ENCODE data around the gene PPARGC1A. TPM values are rescaled to one million over a fixed set of nuclear protein-coding genes. Genes with fewer than 3 reads are reported as not detected.

Gene PPARGC1A
- total RNA-seq, 1 donor from 2014 or later, result 21.6 TPM

DNA sequence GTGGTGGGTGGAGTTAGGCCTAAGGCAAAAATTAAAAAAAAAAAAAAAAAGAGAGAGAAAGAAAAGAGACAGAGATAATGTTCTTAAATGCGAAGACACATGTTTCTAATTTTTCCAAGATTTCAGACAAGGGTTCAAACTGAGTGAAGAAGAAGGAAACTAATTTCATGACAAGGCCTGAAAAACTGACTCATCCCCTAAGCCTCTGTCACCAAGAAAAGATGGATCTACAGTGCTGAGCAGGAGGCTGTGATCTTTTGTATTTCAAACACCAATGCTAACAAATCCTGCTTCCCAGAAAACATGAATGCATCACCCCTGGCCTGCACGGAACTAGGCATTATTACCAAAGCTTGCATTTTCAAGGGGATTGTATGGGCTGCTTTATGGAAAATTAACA lies 75.3 kb downstream of the PPARGC1A start:
- ATAC-seq (no peak), DNase-seq (ENCODE audit: low spot score) (no peak)
- intact Hi-C loops (cut with DNase I), result no loop called here

DNA sequence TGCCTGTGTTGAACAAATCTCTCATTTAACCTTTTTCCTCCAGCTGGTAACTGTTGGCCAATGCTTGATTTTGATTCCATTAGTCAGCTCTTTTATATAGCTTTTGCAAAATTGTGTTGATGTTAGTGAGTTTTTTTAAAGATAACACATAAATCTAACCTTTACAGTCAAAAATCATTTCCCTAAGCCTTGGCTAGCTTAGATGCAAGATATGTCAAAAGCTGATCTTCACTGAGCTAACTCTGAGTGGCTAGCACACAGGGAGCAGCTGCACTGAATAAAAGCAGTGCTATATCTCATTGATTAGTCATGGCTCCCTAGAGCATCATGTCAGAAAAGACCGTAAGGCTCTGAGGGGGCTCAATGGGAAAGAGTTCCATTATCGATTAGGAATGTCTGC lies 78.7 kb downstream of the PPARGC1A start:
- DNase-seq (ENCODE audit: low spot score) (no peak), ATAC-seq (no peak)
- intact Hi-C loops (cut with DNase I), result no loop called here

DNA sequence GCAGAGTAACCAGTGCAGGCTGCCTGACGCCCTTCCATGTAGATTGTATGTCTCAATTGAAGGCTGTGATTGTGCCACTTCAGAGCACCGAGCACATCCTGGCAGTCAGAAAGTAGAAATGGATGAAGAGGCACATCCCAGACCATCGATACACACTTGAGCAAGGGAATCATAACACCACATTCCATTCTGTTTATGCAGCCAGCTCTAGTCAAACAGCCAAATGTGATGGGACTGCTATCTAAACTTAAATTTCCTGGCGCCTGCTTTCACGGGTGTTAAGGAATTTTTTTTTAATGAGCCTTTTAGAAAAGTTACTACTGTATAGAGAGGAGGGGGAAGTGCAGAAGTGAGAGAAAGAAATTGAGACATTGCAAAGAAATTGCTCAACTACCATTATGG lies 84.4 kb downstream of the PPARGC1A start:
- intact Hi-C loops (cut with DNase I), result no loop called here
- no peak for ATAC-seq
- DNase-seq (ENCODE audit: low spot score), result no peak

DNA sequence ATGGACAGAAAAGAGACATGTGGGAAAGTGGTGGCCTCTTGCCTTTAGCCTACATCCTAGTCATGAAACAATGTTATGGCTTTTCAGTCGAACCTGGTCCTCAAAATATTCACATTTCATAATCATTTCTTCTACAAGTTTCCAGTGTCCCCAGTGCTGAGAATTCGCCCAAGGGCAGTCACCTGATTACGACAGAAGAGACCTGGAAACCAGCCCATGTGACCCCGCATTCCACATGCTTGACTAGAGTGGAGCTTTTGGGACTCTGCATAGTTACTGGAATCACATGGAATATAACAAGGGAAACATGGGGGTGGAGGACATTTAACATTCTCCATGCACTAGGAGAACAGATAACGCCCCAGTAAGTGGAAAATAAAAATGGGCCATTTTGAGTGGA lies 100.1 kb downstream of the PPARGC1A start:
- peak; percentile 64 for DNase-seq (ENCODE audit: low spot score)
- intact Hi-C loops (cut with DNase I), result no loop called here
- peak; percentile 79 for ATAC-seq

DNA sequence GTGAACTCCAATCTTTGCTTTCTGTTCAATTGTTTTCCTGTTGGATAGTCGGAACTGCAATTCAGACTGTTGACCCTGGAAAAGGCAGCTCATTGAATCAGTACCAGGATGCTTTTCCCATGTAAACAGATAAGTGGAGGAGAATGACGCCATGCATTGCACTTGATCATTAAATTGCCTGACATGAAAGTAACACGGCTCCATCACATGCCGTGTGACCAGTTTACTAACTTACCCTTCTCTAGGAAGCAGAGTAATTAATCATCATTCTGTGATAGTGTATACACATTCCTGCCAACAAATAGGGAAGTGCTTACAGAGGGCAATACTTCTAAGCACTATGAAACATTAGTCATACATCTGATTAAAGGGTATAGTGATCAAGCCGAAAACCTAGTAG lies 101.4 kb downstream of the PPARGC1A start:
- intact Hi-C loops (cut with DNase I), result no loop called here
- DNase-seq (ENCODE audit: low spot score), result no peak
- ATAC-seq, result no peak

DNA sequence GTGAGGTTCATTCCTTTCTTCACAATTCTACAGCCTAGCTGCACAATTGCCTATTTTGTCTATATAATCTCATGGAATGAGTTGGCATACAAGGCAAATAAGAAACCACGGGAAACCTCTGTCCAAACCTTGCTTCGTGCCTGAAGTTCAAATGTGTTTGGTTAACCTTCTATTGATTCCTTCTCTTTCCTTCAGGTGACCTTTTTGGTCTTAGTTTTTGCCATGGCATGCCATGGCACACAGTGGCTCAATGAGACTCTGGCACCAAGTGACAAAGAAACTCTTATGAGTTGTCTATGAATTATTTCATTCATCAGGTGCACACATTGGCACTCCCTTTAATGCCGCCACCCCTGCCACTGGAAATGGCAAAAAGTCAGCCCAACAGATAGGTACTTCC lies 101.8 kb downstream of the PPARGC1A start:
- DNase-seq (ENCODE audit: low spot score), result no peak
- intact Hi-C loops (cut with DNase I), result no loop called here
- no peak for ATAC-seq

DNA sequence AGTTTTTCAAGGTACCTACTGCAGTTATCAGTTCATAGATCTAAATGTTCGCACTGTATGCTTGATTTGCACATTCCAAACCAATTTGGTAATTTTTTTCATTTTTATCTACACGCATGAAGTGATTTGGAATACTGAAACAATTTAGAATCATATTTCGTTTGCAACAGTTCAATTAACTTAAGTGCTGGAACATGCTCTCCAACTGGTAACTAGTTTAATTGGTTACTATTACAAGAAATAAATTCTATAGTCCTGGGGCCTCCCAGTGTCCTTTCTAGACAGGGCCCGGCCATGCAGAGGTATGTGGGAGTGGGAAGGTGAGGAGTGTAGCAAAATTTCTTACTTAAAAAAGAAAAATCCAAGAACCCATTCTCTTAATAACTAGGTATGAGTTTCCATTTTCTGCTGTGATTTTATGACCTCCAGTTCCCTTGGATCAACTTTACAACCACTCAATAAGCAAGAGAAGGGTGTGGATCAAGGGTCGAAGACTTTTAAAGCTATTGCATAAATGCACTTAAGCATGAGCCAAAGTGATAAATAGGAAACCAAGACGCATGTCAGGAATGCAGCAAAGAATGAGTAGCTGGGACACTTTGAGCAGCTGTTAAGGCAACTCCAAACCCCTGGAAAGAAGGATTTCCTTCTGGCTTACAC lies 106.9 kb downstream of the PPARGC1A start:
- intact Hi-C loops (cut with DNase I), result no loop called here
- ATAC-seq (no peak), DNase-seq (ENCODE audit: low spot score) (no peak)

DNA sequence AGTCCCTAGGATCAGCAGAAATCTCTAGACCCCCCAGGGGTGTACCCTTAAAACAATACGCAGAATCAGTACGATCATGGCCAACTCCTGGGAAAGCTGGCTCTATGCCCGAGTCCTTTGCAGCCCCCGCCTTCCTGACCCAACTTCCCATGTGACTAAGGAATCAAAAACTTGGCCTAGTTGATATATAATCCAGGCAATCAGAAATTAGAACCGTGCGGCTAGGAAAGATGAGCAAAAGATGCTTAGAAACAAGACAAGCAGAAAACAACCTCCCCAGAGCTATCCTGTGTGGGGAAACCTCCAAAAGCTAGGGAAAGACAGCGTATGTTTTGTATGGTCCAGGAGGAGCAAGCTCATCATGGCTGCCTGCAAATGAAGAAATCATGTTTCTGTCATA lies 110.0 kb downstream of the PPARGC1A start:
- ATAC-seq, result no peak
- intact Hi-C loops (cut with DNase I), result no loop called here
- DNase-seq (ENCODE audit: low spot score), result no peak

DNA sequence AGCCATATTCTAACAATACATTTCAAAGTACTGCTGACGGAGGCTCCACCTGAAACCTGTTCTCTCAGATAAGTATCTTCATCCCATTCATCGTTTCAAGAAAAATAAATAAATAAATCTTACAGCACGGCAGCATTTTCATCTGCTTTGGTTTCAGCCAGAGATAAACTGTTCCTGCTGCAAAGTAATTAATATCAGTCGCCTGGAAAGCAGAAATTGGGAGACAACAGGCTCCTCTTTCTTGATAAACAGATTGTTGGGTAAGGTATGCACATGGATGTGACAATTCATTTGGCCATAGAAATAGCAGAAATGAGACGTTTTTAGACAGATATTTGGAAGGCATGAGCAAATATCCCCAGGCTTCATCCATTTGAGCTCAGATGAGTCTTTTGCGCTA lies 110.4 kb downstream of the PPARGC1A start:
- DNase-seq (ENCODE audit: low spot score), result no peak
- intact Hi-C loops (cut with DNase I), result no loop called here
- ATAC-seq, result no peak

DNA sequence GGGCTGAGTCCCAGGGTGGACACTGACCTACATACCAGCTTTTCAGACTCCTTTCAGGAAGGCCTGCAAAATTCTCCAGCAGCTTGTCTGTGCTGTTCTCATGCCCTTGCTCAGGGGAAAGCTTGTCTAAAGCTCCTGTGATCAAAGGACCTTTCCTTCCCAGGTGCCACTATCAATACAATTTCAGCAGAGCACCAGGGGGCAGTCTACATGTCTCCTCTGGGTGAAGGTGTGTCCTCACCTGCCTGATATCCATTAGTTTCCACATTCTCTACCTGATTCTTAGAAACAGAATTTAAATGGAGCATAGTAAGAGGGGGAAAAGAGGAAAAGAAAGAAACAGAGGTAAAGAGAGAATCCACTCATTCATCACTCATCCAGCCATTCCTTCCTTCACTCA lies 114.2 kb downstream of the PPARGC1A start:
- DNase-seq (ENCODE audit: low spot score), result no peak
- no peak for ATAC-seq
- intact Hi-C loops (cut with DNase I), result no loop called here

DNA sequence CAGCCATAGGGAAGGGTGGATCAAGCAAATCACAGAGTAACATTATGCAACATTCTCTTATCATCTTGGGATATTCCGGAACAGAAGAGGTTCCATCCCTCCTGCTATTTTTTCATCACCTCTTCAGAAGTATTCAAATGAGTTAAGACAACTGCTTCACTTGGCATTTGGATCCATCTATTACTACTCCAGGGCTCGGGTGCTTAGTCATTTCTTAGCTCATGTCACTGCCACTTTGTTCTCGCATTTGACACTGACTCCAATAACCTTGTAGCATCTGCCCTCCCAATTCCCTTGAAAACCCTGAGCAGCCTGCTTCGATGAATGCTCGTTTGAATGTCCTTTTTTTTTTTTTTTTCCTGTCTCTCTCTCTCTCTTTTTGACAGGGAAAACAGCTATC lies 114.9 kb downstream of the PPARGC1A start:
- no peak for DNase-seq (ENCODE audit: low spot score)
- no peak for ATAC-seq
- intact Hi-C loops (cut with DNase I), result no loop called here

DNA sequence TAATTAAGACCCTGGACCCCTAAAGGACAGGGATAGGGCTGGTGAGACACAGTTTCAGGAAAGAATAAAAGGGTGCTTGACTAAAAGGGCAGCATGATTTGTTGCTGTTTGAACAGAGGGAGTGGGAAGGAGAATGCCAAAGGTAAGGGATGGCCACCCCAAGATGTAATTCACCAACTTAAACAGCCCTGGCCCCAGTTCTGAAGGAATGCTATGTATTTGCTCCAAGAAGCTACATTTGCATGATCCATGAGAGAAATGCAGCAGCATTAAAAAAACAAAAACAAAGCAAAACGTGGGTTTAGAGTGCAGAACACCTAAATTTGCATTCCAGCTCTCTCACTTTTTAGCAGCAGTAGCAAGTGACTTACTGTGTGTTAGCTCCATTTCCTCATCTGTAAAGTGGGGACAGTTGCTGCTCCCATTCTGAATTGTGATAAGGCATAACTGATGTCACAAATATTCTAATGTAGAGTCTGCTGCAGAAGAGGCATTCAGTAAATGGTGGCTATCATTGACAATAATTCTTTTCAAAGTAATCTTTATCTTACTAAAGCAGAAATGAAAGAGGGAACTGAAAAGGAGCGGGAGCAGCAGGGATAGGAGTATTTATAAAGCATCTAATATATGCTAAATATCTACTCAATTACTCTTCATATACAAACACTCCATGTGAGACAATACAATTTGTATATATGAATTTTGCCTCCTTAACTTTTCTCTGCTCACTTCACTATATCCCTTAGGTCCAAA lies 115.8 kb downstream of the PPARGC1A start:
- ATAC-seq (no peak), DNase-seq (ENCODE audit: low spot score) (no peak)
- intact Hi-C loops (cut with DNase I), result no loop called here

DNA sequence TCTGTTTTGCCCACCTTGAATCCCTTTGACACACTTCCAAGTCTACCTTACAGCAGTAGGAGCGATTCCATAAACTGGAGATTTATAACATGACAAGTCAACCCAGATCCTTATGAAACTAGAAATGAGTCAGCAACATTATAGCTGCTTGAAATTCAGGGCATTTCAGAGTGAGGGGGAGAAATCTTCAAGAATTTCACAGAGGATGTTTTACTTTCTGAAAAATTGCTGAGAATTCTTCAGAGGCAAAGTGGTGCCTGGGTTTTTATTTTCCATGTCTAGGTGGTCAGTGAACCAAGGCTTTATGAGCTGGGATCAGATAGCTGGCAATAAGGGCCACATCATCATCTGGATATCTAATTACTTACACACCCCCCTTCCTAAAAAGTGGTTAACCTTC lies 119.8 kb downstream of the PPARGC1A start:
- ATAC-seq, result no peak
- DNase-seq (ENCODE audit: low spot score), result no peak
- intact Hi-C loops (cut with DNase I), result no loop called here

DNA sequence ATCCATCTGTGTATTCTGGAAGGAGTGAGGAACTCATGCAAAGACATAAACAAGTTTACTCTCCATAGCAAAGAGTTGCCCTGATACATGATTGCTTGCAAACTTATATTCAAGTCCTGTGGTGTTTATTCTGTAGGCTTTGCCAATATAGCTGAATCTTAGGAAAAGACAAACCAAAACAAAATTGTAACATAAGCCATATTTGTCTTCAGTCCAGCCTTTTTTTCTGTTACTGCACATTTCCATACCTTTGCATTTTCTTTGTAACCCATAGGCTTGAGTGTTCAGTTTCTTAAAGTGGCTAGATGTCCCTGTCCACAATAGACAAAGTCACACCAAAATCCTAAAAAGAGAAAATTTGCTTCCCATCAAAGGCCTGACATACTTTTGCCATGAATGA lies 120.4 kb downstream of the PPARGC1A start:
- intact Hi-C loops (cut with DNase I), result no loop called here
- DNase-seq (ENCODE audit: low spot score), result no peak
- no peak for ATAC-seq

DNA sequence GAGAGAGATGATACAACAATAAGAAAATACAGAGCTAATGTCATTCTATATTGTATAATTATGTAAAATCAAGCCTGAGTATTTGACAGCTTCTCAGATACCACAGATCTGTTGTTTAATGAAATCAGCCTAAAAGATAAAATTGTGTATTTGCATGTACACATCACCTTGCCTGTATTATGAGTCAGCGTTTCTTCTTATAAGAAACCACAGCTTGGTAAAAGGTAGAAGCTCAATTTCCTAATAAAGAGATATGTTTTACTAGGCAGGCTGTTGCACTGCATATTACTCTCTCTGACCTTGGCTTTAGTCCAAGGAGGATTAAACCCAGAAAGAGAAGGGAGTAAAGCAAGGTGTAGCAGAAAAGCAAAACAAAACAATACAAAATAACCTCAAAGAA lies 121.3 kb downstream of the PPARGC1A start:
- intact Hi-C loops (cut with DNase I), result no loop called here
- ATAC-seq (no peak), DNase-seq (ENCODE audit: low spot score) (no peak)

DNA sequence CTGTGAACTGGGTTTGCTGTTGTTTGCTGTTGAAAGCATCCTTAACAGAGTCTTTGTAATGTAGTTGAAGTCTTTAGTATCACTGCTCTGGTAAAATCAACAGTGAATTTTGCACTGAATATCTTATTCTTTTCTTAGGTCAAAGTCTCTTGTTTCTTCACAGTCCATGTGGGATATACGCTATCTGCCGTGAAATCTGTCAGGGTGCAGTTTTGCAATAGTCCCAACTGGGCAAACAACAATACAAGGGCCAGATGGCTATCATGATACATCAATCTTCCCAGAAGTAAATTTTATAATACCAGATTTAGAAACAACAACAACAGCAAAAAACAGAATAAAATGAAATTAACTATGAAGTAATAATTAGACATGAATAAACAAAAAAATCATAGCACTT lies 123.5 kb downstream of the PPARGC1A start:
- intact Hi-C loops (cut with DNase I), result no loop called here
- no peak for DNase-seq (ENCODE audit: low spot score)
- ATAC-seq, result no peak

DNA sequence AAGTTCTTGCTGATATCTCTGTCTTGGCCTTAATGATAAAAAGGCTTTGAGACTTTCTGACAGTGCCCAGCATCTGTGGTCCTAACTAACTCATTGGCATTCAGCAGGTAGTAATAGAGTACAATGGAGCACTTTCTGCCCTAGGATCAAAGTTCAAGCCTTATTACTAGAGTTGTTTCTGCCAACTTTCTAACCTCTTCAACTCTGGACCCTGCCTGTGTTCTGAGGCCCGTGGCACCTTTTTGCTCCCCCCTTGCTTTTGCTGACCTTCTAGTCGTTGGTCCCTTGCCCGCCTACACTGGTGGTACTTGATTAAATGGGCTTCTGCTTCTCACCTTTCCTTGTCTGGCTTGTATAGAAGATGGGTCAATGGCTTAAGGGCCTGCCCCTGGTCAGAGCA lies 126.3 kb downstream of the PPARGC1A start:
- intact Hi-C loops (cut with DNase I), result no loop called here
- DNase-seq (ENCODE audit: low spot score) (no peak), ATAC-seq (no peak)

DNA sequence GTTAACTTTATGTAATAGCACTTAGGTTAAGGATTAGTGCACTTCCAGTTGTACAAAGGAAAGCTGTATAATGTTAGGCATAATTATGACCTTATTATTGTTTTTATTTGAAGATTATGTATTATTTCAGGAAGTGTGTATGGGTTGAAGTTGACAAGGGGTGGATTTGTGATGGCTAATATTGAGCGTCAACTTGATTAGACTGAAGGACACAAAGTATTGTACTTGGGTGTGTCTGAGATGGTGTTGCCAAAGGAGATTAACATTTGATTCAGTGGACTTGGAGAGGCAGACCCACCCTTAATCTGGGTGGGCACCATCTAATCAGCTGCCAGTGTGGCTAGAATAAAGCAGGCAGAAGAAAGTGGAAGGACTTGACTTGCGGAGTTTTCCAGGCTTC lies 127.3 kb downstream of the PPARGC1A start:
- DNase-seq (ENCODE audit: low spot score) (no peak), ATAC-seq (no peak)
- intact Hi-C loops (cut with DNase I), result no loop called here

DNA sequence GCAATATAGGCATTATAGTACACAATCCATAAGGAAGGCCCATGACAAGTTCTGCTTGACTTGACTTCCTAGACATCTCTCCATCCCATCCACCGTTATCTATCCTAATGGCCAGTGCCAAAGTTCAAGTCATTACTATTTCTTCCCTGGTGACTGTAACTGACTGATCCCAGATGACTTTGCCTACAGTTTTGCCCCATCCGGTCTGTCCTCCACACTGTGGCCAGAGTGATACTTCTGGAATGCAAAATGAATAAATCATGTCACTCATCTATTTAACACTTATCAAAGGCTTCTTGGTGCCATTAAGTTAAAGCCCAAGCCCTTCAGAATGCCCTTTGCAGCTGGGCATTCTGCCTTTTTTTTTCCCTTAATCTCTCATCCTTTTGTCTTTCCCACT lies 130.8 kb downstream of the PPARGC1A start:
- DNase-seq (ENCODE audit: low spot score) (no peak), ATAC-seq (no peak)
- intact Hi-C loops (cut with DNase I), result no loop called here

DNA sequence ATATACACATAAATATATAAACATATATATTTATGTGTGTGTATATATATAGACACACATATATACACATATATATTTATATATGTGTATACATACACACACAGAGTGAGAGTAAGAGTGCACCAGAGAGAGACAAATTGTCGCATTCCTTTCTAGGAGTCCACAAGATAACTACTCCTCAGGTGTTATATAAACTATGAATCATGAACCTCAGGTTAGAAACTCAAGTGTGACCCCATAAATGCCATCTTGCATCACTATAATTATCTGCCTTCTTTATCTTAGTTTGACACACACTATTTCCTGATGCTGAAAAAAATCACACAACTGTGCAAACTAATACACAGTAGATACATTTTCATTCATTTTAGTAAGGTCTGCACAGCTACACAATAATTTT lies 135.2 kb downstream of the PPARGC1A start:
- intact Hi-C loops (cut with DNase I), result no loop called here
- no peak for ATAC-seq
- no peak for DNase-seq (ENCODE audit: low spot score)

DNA sequence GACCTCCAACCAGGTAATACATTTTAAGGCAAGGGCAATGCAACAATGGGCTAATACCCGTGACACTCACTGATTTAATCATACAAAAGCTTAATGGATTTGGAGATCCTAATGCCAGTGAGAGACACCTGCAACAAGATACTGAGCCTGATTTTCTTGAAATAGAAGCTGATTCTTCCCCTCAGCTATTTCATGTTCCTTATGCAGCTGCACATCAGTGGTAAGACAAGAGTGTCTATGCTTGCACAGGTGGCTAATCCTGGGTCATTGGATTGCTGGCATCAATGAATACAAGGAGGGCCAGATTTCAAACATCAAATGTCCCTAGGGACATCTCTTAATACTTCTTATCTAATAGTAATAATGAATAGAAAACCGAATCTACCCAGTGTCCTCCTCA lies 139.7 kb downstream of the PPARGC1A start:
- DNase-seq (ENCODE audit: low spot score) (no peak), ATAC-seq (no peak)
- intact Hi-C loops (cut with DNase I), result no loop called here
